K562 (cell line): Measurements from ENCODE around the gene VSIG1. TPM values are rescaled to one million over a fixed set of nuclear protein-coding genes. Genes with fewer than 3 reads are reported as not detected.

Source experiments
- ARID2 ChIP-seq: fragments of 450-650 bp; IDR thresholded peaks from 2 replicates; pipeline ENCODE4 v1.6.1; 2017; ENCODE audit warnings: antibody characterized with exemption, mild to moderate bottlenecking
- ARID3A ChIP-seq: IDR thresholded peaks from 2 replicates; pipeline ENCODE4 v1.6.1; 2012; ENCODE audit warnings: low read depth, low read length, improper control_type of control experiment, borderline replicate concordance
- ATF3 ChIP-seq, 2 experiments: fragments of 450-650 bp in 1 of 2; sonication (generic) in 1 of 2; formaldehyde crosslinking in 1 of 2; IDR thresholded peaks in 1 of 2; conservative IDR thresholded peaks in 1 of 2; 2 replicates each; pipeline versions ENCODE4 v1.6.1 to v1.8.1; 2016 to 2023; ENCODE audit warnings: mild to moderate bottlenecking in 2 of 2, moderate library complexity in 2 of 2, inconsistent platforms in 1 of 2, missing genetic modification reagents in 1 of 2
- BRCA1 ChIP-seq, 2 experiments: fragments of 450-650 bp in 1 of 2; sonication (generic) in 1 of 2; formaldehyde crosslinking in 1 of 2; IDR thresholded peaks; 2 replicates each; pipeline versions ENCODE4 v1.5.0 to v1.6.1; 2017 to 2020; ENCODE audit warnings: mild to moderate bottlenecking in 1 of 2, missing genetic modification reagents in 1 of 2
- CREB3 ChIP-seq: fragments of 450-650 bp; conservative IDR thresholded peaks from 2 replicates; pipeline ENCODE4 v1.6.1; 2016; ENCODE audit warnings: missing genetic modification characterization, low read depth, mild to moderate bottlenecking, missing compliant biosample characterization, moderate library complexity
- CTCFL ChIP-seq: IDR thresholded peaks from 2 replicates; pipeline ENCODE4 v1.6.1; 2011; ENCODE audit warnings: borderline replicate concordance, low read depth, mild to moderate bottlenecking, moderate library complexity, low read length; ENCODE audit not compliant: insufficient read depth, poor library complexity, severe bottlenecking
- EGR1 ChIP-seq: fragments of 450-650 bp; conservative IDR thresholded peaks from 2 replicates; pipeline ENCODE4 v1.6.1; 2017; ENCODE audit warnings: mild to moderate bottlenecking
- ELK1 ChIP-seq: sonication (generic); formaldehyde crosslinking; IDR thresholded peaks from 2 replicates; pipeline ENCODE4 v1.8.1; 2022; ENCODE audit warnings: missing genetic modification reagents
- HOXB6 ChIP-seq: fragments of 250-450 bp; sonication (Bioruptor Pico); IDR thresholded peaks from 2 replicates; pipeline ENCODE4 v1.5.1; 2022; ENCODE audit warnings: mild to moderate bottlenecking, borderline replicate concordance
- IRF1 ChIP-seq: sonication (generic); formaldehyde crosslinking; IDR thresholded peaks from 2 replicates; pipeline ENCODE4 v1.8.0; 2022; ENCODE audit warnings: missing genetic modification reagents, mild to moderate bottlenecking, borderline replicate concordance
- RAD21 ChIP-seq, 2 experiments: fragments of 250-450 bp in 1 of 2; fragments of 450-650 bp in 1 of 2; sonication (Bioruptor Pico) in 1 of 2; formaldehyde crosslinking in 1 of 2; IDR thresholded peaks in 1 of 2; conservative IDR thresholded peaks in 1 of 2; 2 replicates each; pipeline versions ENCODE4 v1.4.0 to v1.8.0; 2020 to 2022; ENCODE audit warnings: mild to moderate bottlenecking in 2 of 2, moderate library complexity in 1 of 2
- SMARCE1 ChIP-seq: fragments of 450-650 bp; IDR thresholded peaks from 2 replicates; pipeline ENCODE4 v1.7.1; 2016; ENCODE audit warnings: mild to moderate bottlenecking
- SNAPC5 ChIP-seq: fragments of 250-450 bp; sonication (Bioruptor Pico); IDR thresholded peaks from 2 replicates; pipeline ENCODE4 v1.8.0; 2021; ENCODE audit warnings: moderate library complexity, mild to moderate bottlenecking, inconsistent platforms
- STAG1 ChIP-seq: sonication (generic); formaldehyde crosslinking; IDR thresholded peaks from 2 replicates; pipeline ENCODE4 v1.5.0; 2020; ENCODE audit warnings: missing genetic modification reagents, borderline replicate concordance
- TBL1XR1 ChIP-seq, 2 experiments: IDR thresholded peaks; 2 replicates each; pipeline ENCODE4 v1.6.1; 2012; ENCODE audit warnings: improper control_type of control experiment in 2 of 2, low read length in 2 of 2, mild to moderate bottlenecking in 1 of 2
- USF1 ChIP-seq: sonication (generic); formaldehyde crosslinking; IDR thresholded peaks from 2 replicates; pipeline ENCODE4 v1.9.0; 2022; ENCODE audit warnings: mild to moderate bottlenecking, missing genetic modification reagents
- ZKSCAN8 ChIP-seq: fragments of 200-800 bp; sonication (Bioruptor generic); IDR thresholded peaks from 2 replicates; pipeline ENCODE4 v1.6.1; 2016; ENCODE audit warnings: missing genetic modification characterization, missing compliant biosample characterization
- polyA plus RNA-seq, 8 experiments: library from polyadenylated mRNA; depleted of rRNA in 4 of 8; stranded (reverse) in 5 of 8; unstranded in 3 of 8; fragments of >200 nt; fragmentation: Nextera tagmentation in 2 of 8; fragmentation: Illumina TruSeq in 1 of 8; extraction: Ambion mirVana in 2 of 8; extraction: Trizol in 1 of 8; gene quantifications; 2 replicates each; pipeline versions ENCODE4 v1.2.1 to v1.2.3, GENCODE V29; 2011 to 2014; ENCODE audit warnings: inconsistent platforms in 1 of 8, missing spikeins in 1 of 8
- total RNA-seq, 7 experiments: library from RNA; depleted of rRNA in 6 of 7; stranded (reverse); fragments of >200 nt in 6 of 7; fragmentation: Illumina TruSeq in 2 of 7; extraction: Trizol in 2 of 7; gene quantifications; 2 replicates each; pipeline versions ENCODE4 v1.2.1 to v1.2.3, GENCODE V29; 2011 to 2021; ENCODE audit warnings: low replicate concordance in 1 of 7

The VSIG1 gene
- total and polyA plus RNA-seq, 9 of the 15 experiments (the other 6 are each of a cell fraction or from before 2014, with no cell fraction given): not detected

GRCh38 chrX:108091264-108091877 is 46.5 kb downstream of the VSIG1 start, which contains the start of the genes ATG4A and PSMD10 (continued):
- TF ChIP-seq USF1 (CRISPR knock-in tag) (no peak), CREB3 (tag) (no peak), CTCFL (no peak), BRCA1 (IDR thresholded peaks at IDR 0.05) (no peak), BRCA1 (CRISPR knock-in tag; IDR thresholded peaks at IDR 0.05) (no peak), ELK1 (CRISPR knock-in tag) (no peak), ATF3 (IDR thresholded peaks at IDR 0.05) (no peak), ATF3 (CRISPR knock-in tag; conservative IDR thresholded peaks at IDR 0.05) (no peak), EGR1 (peak; percentile 73), SMARCE1 (no peak), ARID3A (no peak), IRF1 (CRISPR knock-in tag) (no peak), STAG1 (CRISPR knock-in tag) (no peak), TBL1XR1 (IDR thresholded peaks at IDR 0.05; ENCODE audit: low read length in 2 of 2) (no peak), RAD21 (CRISPR knock-in tag; conservative IDR thresholded peaks at IDR 0.05 in 1 of 2, IDR thresholded peaks at IDR 0.05 in 1 of 2) (no peak), ZKSCAN8 (CRISPR knock-in tag) (no peak), HOXB6 (no peak), ARID2 (no peak), SNAPC5 (CRISPR knock-in tag) (no peak)
